NT2/D1 (cell line): Measurements from ENCODE around the gene PLEKHG4B.
A peak's percentile ranks its signal among the peaks of the same experiment; 100 is the strongest.
"Not testable (repeated sequence)": the region's sequence is repeated elsewhere in the genome, so short reads cannot be mapped to it uniquely, and the experiment has no call there.

Experiments used
- DNase-seq: peaks from one replicate; pipeline ENCODE4 v3.0.0-alpha.2; 2011; ENCODE audit warnings: low read depth, low spot score
- H3K27me3 ChIP-seq: 2 replicates; pipeline ENCODE4 v1.6.0; 2011; ENCODE audit warnings: mild to moderate bottlenecking; ENCODE audit not compliant: insufficient read length, insufficient read depth
- H3K36me3 ChIP-seq: 2 replicates; pipeline ENCODE4 v1.6.1; 2011; ENCODE audit warnings: mild to moderate bottlenecking, low read length, mixed read lengths; ENCODE audit not compliant: insufficient read depth, insufficient read length
- H3K4me1 ChIP-seq: 2 replicates; pipeline ENCODE4 v1.5.1; 2011; ENCODE audit not compliant: insufficient read depth, insufficient read length
- H3K4me3 ChIP-seq: 2 replicates; pipeline ENCODE4 v1.5.1; 2011; ENCODE audit warnings: low read depth; ENCODE audit not compliant: insufficient read length
- H3K9ac ChIP-seq: 2 replicates; pipeline ENCODE4 v1.6.0; 2011; ENCODE audit warnings: low read depth; ENCODE audit not compliant: insufficient read length
- H3K9me3 ChIP-seq: 2 replicates; pipeline ENCODE4 v1.5.1; 2011; ENCODE audit warnings: mild to moderate bottlenecking, low read length; ENCODE audit not compliant: insufficient read depth
- SUZ12 ChIP-seq: IDR thresholded peaks from 2 replicates; pipeline ENCODE4 v1.6.1; 2011; ENCODE audit not compliant: insufficient read length, insufficient read depth; ENCODE audit errors: extremely low read depth
- YY1 ChIP-seq: IDR thresholded peaks from 2 replicates; pipeline ENCODE4 v1.6.1; 2011; ENCODE audit not compliant: insufficient read length, insufficient read depth
- ZNF274 ChIP-seq: IDR thresholded peaks from 2 replicates; pipeline ENCODE4 v1.6.1; 2011; ENCODE audit warnings: mild to moderate bottlenecking, low read depth, low read length

The PLEKHG4B gene

DNA sequence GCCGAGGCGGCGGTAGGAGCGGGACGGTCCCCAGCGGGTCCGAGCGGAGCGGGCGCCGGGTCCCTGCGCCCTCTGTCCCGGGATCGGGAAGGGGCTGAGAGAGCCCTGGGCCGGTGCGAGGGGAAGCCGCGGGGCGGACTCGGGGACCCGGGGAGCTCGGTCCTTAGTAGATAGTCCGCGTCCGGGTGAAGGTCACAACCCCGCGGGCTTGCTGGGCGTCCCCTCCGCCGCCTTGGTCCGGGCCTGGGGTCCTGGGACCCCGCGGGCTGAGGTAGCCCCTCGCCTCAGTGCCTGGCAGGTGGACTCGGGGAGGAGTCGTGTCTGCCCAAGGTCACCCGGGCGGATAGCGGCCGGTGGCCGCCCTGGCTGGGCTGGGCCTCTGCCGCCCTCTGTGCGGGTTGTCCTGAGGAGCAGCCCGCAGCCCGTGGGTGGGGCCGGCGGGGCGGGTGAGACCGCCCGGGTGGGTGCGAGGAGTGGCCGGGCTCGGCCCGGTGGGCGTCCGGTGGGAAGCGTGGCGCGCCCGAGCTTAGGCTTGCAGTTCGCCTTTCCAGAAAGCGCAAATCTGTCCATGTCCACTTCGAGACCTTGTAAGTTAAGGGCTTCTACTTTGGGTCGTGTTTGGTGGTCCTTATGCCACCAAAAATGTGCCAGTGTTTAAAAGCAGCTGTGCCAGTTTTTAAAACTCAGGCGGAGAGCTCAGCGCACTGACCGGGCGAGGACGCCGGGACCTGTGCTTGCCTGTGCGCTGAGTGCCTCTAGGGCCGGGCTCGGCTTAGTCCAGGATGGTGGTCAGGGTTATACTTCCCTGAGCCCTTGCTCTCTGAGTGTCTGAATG, 126.7 kb downstream of the PLEKHG4B start:
- no peak for DNase-seq
- Histone ChIP-seq H3K4me1 (no peaks in the 10 kb centered on the region), H3K4me3 (peak overlapping the region; percentile 80), H3K9me3 (no peaks in the 10 kb centered on the region), H3K9ac (peak overlapping the region; percentile 94), H3K27me3 (no peaks in the 10 kb centered on the region), H3K36me3 (peaks cover 6% of the 10 kb centered on the region)
- TF ChIP-seq ZNF274 (no peak), YY1 (no peak), SUZ12 (no peak)

- peak overlapping the region; percentile 80 for H3K4me3 ChIP-seq
- H3K36me3 ChIP-seq = peaks cover 9% of the 10 kb centered on the region
- TF ChIP-seq YY1 (no peak), ZNF274 (no peak), SUZ12 (no peak)
- no peak for DNase-seq
- peak overlapping the region; percentile 94 for H3K9ac ChIP-seq
- no peaks in the 10 kb centered on the region for H3K4me1 ChIP-seq
- H3K27me3 ChIP-seq = no peaks in the 10 kb centered on the region
- no peaks in the 10 kb centered on the region for H3K9me3 ChIP-seq
Observed at GRCh38 chr5:219460-219863, 127.5 kb downstream of the PLEKHG4B start.

DNA sequence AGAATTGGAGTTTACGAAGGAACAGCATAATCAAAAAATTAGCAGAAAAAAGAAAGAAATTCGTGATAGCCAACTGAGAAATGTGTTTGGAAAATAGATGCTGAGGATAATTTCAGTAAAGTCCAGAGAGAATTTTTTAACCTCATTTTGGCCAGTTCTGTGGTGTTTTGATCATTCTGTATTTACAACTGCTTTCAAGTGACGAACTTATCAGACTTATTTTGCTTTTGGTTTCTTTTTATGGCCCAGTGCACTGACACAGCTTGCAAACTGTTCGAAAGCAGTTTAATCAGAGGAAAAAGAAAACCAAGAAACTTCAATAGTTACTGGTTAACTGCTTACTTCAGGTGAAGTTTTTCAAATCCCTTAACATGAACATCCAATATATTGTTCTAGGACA, 128.0 kb downstream of the PLEKHG4B start:
- no peak for DNase-seq
- Histone ChIP-seq H3K4me3 (no peak overlapping the region), H3K27me3 (no peaks in the 10 kb centered on the region), H3K9ac (no peak overlapping the region), H3K36me3 (peaks cover 14% of the 10 kb centered on the region), H3K9me3 (no peaks in the 10 kb centered on the region), H3K4me1 (no peaks in the 10 kb centered on the region)
- TF ChIP-seq YY1 (no peak), ZNF274 (no peak), SUZ12 (no peak)

DNA sequence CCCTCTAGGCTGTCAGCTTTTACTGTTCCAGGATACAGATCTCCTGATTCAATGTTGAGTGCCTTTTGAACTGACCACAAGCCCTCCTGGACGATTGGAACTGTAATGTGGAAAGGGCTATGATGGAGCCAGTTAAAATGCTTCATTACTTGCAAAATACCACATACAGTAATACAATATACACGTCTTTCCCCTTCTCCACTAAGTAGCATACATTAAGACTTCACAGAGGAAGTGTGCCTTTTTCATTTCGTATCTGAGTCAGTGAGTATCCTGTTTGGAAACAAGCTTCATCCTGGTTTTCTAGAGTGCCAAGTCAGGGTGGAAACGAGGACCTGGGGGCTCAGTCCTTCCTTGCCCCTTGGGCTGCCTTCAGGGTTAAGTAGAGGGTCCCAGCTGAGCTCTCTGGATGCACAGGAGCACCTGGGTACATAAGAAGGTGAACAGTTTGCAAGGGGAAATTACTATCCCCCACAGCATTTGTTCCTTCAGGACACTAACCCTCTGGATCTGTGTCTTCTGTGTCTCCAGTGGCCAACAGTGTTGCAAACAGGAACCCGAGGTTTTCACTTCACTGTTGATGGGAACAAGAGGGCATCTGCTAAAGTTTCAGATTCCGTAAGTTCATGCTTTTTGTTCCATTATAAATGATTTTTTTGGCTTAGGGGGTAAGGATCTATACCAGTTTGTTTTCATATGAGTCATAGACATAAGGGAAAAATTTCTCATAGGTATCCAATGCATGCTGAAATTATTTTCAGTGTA, 131.2 kb downstream of the PLEKHG4B start:
- not testable (repeated sequence) for H3K27me3 ChIP-seq, H3K9ac ChIP-seq, DNase-seq, H3K4me1 ChIP-seq, H3K9me3 ChIP-seq, H3K4me3 ChIP-seq
- peaks cover 40% of the 10 kb centered on the region for H3K36me3 ChIP-seq

GRCh38 chr5:223791-224190, 131.8 kb downstream of the PLEKHG4B start:
- H3K4me3 ChIP-seq = no peak overlapping the region
- DNase-seq = no peak
- no peak overlapping the region for H3K9ac ChIP-seq
- H3K4me1 ChIP-seq = no peaks in the 10 kb centered on the region
- no peaks in the 10 kb centered on the region for H3K27me3 ChIP-seq
- TF ChIP-seq SUZ12 (no peak), ZNF274 (no peak), YY1 (no peak)
- peaks cover 47% of the 10 kb centered on the region for H3K36me3 ChIP-seq
- H3K9me3 ChIP-seq = no peaks in the 10 kb centered on the region

GRCh38 chr5:225334-225733, 133.4 kb downstream of the PLEKHG4B start:
- no peak overlapping the region for H3K9ac ChIP-seq
- DNase-seq = no peak
- H3K4me1 ChIP-seq = no peaks in the 10 kb centered on the region
- H3K36me3 ChIP-seq = peaks cover 59% of the 10 kb centered on the region
- H3K4me3 ChIP-seq = no peak overlapping the region
- H3K27me3 ChIP-seq = no peaks in the 10 kb centered on the region
- no peaks in the 10 kb centered on the region for H3K9me3 ChIP-seq
- TF ChIP-seq YY1 (no peak), ZNF274 (no peak), SUZ12 (no peak)

GRCh38 chr5:227375-227774, 135.4 kb downstream of the PLEKHG4B start:
- H3K9me3 ChIP-seq, H3K9ac ChIP-seq, H3K27me3 ChIP-seq, H3K4me1 ChIP-seq, DNase-seq, H3K4me3 ChIP-seq: not testable (repeated sequence)
- H3K36me3 ChIP-seq = peaks cover 76% of the 10 kb centered on the region
